Prostate gland (tissue), 2 donors: ENCODE results near the gene HRK.

Experiments used
- POLR2A ChIP-seq: fragments of 450-650 bp; IDR thresholded peaks from one replicate; pipeline ENCODE4 v1.6.1; 2016; ENCODE audit warnings: antibody characterized with exemption, mild to moderate bottlenecking
- POLR2AphosphoS5 ChIP-seq: sonication (generic); formaldehyde crosslinking; IDR thresholded peaks from one replicate; pipeline ENCODE4 v1.6.1; 2017; ENCODE audit warnings: antibody characterized with exemption
- TF ChIP-seq, protein P1 (sequence below), 4 experiments: fragments of 200-600 bp in 2 of 4; fragments of 450-650 bp in 2 of 4; sonication (generic) in 2 of 4; IDR thresholded peaks; 1 replicate in 3 of 4; 2 replicates in 1 of 4; pipeline ENCODE4 v1.5.1; 2016 to 2019; ENCODE audit warnings: antibody characterized with exemption in 4 of 4, mild to moderate bottlenecking in 2 of 4, moderate library complexity in 2 of 4

DNA sequence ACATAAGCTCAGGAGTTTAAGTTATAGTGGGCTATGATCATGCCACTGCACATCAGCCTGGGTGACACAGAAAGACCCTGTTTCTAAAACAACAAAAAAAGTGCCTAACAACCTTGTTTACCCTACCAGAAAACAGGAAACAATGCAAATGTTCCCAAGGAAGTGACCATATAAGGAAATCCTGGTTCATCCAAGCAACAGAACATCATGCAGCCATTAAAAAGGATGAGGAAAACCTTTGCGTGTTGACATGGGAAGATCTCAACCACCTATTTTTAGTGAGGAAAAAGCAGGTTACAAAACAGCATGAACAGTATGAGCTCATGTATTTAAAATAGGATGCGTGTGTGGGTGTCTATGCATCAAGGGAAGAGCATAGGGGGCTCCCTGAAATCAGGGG is 13.7 kb downstream of the HRK start:
- TF ChIP-seq, protein P1, sequence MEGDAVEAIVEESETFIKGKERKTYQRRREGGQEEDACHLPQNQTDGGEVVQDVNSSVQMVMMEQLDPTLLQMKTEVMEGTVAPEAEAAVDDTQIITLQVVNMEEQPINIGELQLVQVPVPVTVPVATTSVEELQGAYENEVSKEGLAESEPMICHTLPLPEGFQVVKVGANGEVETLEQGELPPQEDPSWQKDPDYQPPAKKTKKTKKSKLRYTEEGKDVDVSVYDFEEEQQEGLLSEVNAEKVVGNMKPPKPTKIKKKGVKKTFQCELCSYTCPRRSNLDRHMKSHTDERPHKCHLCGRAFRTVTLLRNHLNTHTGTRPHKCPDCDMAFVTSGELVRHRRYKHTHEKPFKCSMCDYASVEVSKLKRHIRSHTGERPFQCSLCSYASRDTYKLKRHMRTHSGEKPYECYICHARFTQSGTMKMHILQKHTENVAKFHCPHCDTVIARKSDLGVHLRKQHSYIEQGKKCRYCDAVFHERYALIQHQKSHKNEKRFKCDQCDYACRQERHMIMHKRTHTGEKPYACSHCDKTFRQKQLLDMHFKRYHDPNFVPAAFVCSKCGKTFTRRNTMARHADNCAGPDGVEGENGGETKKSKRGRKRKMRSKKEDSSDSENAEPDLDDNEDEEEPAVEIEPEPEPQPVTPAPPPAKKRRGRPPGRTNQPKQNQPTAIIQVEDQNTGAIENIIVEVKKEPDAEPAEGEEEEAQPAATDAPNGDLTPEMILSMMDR (IDR thresholded peaks at IDR 0.05): no peak
- TF ChIP-seq POLR2AphosphoS5: no peak
- no peak for TF ChIP-seq POLR2A
